ENCODE data around the gene BRD2. TPM values are rescaled to one million over a fixed set of nuclear protein-coding genes. Genes with fewer than 3 reads are reported as not detected.
A peak's percentile ranks its signal among the peaks of the same experiment; 100 is the strongest.

The BRD2 gene
- total and polyA plus RNA-seq, 9 of the 15 experiments (the other 6 are each of a cell fraction or from before 2014, with no cell fraction given): 19.0 to 252 (median 181) TPM

DNA sequence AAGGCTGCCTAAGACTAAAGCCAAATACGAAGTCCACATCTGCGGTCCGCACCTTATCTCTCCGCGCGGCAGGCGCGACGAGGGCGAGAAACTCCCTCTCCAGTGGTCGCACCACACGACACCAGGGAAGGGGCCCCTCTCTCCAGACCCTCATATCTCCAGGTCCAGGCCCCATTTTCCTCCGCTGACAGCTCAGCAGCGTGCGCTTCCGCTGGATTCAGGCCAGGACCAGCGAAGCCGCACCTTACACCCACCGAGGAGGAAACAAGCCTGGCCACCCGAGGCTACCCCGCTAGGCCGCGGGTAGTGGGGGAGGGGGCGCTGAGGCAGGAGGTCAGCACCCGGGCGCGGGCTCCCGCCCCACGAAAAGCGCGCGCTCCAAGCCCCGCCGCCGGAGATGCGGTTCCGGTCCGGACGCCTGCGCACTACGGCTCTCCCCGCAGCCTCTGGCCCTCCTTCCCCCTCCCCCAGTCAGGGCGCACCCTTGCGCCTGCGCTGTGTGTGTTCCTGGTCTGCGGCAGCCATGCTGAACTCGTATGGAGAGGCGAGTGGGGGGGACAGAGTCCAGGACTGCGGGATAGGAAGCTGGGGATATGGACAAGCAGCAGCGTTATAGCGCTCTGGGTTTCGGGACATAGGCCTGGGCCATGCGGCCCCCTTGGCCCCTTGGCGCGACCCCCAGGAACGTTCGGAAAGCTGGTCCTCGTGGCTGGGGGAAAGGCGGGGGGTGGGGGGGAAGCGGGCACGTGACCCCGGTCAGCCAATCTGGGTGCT, at the start of gene BRD2 (continued):
- TF ChIP-seq FOXM1 (IDR thresholded peaks at IDR 0.05; ENCODE audit: low read depth) (no peak), FOXM1 (CRISPR knock-in tag; IDR thresholded peaks at IDR 0.05; ENCODE audit: low read depth) (peak; percentile 70), POLR3G (IDR thresholded peaks at IDR 0.05; ENCODE audit: extremely low read depth, insufficient read length, insufficient replicate concordance) (no peak), ZNF263 (CRISPR knock-in tag; IDR thresholded peaks at IDR 0.05; ENCODE audit: borderline replicate concordance) (peak; percentile 83), CTBP1 (IDR thresholded peaks at IDR 0.05; ENCODE audit: borderline replicate concordance) (peak; percentile 90), ETV1 (tag; conservative IDR thresholded peaks at IDR 0.05; ENCODE audit: low read depth) (peak; percentile 84), HDAC1 (IDR thresholded peaks at IDR 0.05) (peak in 1 of 2 experiments; percentile 75; a peak in 2 of 4 replicates)
- TF ChIP-seq, protein P1, sequence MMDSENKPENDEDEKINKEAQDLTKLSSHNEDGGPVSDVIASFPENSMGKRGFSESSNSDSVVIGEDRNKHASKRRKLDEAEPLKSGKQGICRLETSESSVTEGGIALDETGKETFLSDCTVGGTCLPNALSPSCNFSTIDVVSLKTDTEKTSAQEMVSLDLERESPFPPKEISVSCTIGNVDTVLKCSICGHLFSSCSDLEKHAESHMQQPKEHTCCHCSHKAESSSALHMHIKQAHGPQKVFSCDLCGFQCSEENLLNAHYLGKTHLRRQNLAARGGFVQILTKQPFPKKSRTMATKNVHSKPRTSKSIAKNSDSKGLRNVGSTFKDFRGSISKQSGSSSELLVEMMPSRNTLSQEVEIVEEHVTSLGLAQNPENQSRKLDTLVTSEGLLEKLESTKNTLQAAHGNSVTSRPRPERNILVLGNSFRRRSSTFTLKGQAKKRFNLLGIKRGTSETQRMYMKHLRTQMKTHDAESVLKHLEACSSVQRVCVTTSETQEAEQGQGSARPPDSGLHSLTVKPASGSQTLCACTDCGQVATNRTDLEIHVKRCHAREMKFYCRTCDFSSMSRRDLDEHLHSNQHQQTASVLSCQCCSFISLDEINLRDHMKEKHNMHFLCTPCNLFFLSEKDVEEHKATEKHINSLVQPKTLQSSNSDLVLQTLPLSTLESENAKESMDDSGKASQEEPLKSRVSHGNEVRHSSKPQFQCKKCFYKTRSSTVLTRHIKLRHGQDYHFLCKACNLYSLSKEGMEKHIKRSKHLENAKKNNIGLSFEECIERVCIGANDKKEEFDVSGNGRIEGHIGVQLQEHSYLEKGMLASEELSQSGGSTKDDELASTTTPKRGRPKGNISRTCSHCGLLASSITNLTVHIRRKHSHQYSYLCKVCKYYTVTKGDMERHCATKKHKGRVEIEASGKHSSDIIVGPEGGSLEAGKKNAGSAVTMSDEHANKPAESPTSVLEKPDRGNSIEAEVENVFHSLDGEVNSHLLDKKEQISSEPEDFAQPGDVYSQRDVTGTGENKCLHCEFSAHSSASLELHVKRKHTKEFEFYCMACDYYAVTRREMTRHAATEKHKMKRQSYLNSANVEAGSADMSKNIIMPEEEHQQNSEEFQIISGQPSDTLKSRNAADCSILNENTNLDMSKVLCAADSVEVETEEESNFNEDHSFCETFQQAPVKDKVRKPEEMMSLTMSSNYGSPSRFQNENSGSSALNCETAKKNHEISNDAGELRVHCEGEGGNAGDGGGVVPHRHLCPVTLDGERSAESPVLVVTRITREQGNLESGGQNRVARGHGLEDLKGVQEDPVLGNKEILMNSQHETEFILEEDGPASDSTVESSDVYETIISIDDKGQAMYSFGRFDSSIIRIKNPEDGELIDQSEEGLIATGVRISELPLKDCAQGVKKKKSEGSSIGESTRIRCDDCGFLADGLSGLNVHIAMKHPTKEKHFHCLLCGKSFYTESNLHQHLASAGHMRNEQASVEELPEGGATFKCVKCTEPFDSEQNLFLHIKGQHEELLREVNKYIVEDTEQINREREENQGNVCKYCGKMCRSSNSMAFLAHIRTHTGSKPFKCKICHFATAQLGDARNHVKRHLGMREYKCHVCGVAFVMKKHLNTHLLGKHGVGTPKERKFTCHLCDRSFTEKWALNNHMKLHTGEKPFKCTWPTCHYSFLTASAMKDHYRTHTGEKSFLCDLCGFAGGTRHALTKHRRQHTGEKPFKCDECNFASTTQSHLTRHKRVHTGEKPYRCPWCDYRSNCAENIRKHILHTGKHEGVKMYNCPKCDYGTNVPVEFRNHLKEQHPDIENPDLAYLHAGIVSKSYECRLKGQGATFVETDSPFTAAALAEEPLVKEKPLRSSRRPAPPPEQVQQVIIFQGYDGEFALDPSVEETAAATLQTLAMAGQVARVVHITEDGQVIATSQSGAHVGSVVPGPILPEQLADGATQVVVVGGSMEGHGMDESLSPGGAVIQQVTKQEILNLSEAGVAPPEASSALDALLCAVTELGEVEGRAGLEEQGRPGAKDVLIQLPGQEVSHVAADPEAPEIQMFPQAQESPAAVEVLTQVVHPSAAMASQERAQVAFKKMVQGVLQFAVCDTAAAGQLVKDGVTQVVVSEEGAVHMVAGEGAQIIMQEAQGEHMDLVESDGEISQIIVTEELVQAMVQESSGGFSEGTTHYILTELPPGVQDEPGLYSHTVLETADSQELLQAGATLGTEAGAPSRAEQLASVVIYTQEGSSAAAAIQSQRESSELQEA (IDR thresholded peaks at IDR 0.05; ENCODE audit: low read depth): no peak; the same call in 1 of the 2 replicates
- TF ChIP-seq, protein P2, sequence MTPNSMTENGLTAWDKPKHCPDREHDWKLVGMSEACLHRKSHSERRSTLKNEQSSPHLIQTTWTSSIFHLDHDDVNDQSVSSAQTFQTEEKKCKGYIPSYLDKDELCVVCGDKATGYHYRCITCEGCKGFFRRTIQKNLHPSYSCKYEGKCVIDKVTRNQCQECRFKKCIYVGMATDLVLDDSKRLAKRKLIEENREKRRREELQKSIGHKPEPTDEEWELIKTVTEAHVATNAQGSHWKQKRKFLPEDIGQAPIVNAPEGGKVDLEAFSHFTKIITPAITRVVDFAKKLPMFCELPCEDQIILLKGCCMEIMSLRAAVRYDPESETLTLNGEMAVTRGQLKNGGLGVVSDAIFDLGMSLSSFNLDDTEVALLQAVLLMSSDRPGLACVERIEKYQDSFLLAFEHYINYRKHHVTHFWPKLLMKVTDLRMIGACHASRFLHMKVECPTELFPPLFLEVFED (CRISPR knock-in tag; conservative IDR thresholded peaks at IDR 0.05): peak; percentile 62; the same call in 1 of the 2 replicates
- TF ChIP-seq, protein P3, sequence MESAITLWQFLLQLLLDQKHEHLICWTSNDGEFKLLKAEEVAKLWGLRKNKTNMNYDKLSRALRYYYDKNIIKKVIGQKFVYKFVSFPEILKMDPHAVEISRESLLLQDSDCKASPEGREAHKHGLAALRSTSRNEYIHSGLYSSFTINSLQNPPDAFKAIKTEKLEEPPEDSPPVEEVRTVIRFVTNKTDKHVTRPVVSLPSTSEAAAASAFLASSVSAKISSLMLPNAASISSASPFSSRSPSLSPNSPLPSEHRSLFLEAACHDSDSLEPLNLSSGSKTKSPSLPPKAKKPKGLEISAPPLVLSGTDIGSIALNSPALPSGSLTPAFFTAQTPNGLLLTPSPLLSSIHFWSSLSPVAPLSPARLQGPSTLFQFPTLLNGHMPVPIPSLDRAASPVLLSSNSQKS (CRISPR knock-in tag; IDR thresholded peaks at IDR 0.05): no peak

All from K562 (cell line).